ENCODE data around the gene TSC1.

The TSC1 gene

GRCh38 chr9:132863096-132863495 lies 81.3 kb downstream of the TSC1 start:
- DNase-seq (ENCODE audit: low spot score), result no peak

GRCh38 chr9:132862533-132862932 lies 81.9 kb downstream of the TSC1 start:
- DNase-seq (ENCODE audit: low spot score), result no peak

GRCh38 chr9:132861666-132862065 lies 82.8 kb downstream of the TSC1 start:
- no peak for DNase-seq (ENCODE audit: low spot score)

GRCh38 chr9:132858751-132859150 lies 85.7 kb downstream of the TSC1 start:
- DNase-seq (ENCODE audit: low spot score), result no peak

- DNase-seq (ENCODE audit: low spot score), result no peak
These were observed 86.6 kb downstream of the TSC1 start for GRCh38 chr9:132857616-132858342.

- DNase-seq (ENCODE audit: low spot score), result no peak
These were observed 87.4 kb downstream of the TSC1 start for GRCh38 chr9:132857031-132857430.

- no peak for DNase-seq (ENCODE audit: low spot score)
These were observed 88.5 kb downstream of the TSC1 start for GRCh38 chr9:132855904-132856303.

GRCh38 chr9:132854832-132855231 lies 89.6 kb downstream of the TSC1 start:
- no peak for DNase-seq (ENCODE audit: low spot score)

GRCh38 chr9:132853482-132853881 lies 90.9 kb downstream of the TSC1 start:
- no peak for DNase-seq (ENCODE audit: low spot score)

- no peak for DNase-seq (ENCODE audit: low spot score)
These were observed 95.2 kb downstream of the TSC1 start for GRCh38 chr9:132849185-132849706.

GRCh38 chr9:132846918-132847515 lies 97.4 kb downstream of the TSC1 start:
- no peak for DNase-seq (ENCODE audit: low spot score)

- no peak for DNase-seq (ENCODE audit: low spot score)
These were observed 98.1 kb downstream of the TSC1 start for GRCh38 chr9:132846109-132846917.

- no peak for DNase-seq (ENCODE audit: low spot score)
These were observed 102.0 kb downstream of the TSC1 start for GRCh38 chr9:132842124-132843044.
